Aorta (tissue), 5 donors: ENCODE measurements around the gene CYP46A1. TPM values are rescaled to one million over a fixed set of nuclear protein-coding genes. Genes with fewer than 3 reads are reported as not detected.

Experiments used
- ATAC-seq: fragments of 200-7000 bp; cut with Tn5 transposase; one replicate; pipeline ENCODE4 v1.9.1; 2022; ENCODE audit warnings: moderate library complexity; ENCODE audit not compliant: low FRiP score
- DNase-seq, 2 donors: peaks; one replicate each; pipeline ENCODE4 v3.0.0-alpha.2; 2020
- H3K27ac ChIP-seq, 2 donors: one replicate each; pipeline ENCODE4 v1.5.1; 2013; ENCODE audit warnings: low read length in 2 of 2, mild to moderate bottlenecking in 2 of 2, moderate library complexity in 2 of 2, control low read depth in 1 of 2, inconsistent platforms in 1 of 2, low read depth in 1 of 2
- H3K27me3 ChIP-seq, 2 donors: one replicate each; pipeline ENCODE4 v1.6.1; 2013; ENCODE audit warnings: control low read depth in 1 of 2, low read length in 1 of 2, mild to moderate bottlenecking in 1 of 2, moderate library complexity in 1 of 2; ENCODE audit not compliant: insufficient read depth in 2 of 2, control insufficient read depth in 1 of 2
- H3K36me3 ChIP-seq, 2 donors: one replicate each; pipeline ENCODE4 v1.6.1; 2013; ENCODE audit warnings: control low read depth in 1 of 2, low read length in 1 of 2, mild to moderate bottlenecking in 1 of 2; ENCODE audit not compliant: insufficient read depth in 2 of 2, control insufficient read depth in 1 of 2
- H3K4me1 ChIP-seq, 2 donors: one replicate each; pipeline ENCODE4 v1.6.1; 2013; ENCODE audit warnings: low read length in 2 of 2, control low read depth in 1 of 2, mild to moderate bottlenecking in 1 of 2, moderate library complexity in 1 of 2; ENCODE audit not compliant: insufficient read depth in 2 of 2, control insufficient read depth in 1 of 2
- H3K4me3 ChIP-seq, 2 donors: one replicate each; pipeline ENCODE4 v1.5.1; 2013; ENCODE audit warnings: low read length in 2 of 2, control low read depth in 1 of 2, mild to moderate bottlenecking in 1 of 2
- H3K9me3 ChIP-seq: one replicate; pipeline ENCODE4 v1.6.1; 2013; ENCODE audit warnings: mild to moderate bottlenecking, low read length; ENCODE audit not compliant: control insufficient read depth
- WGBS, 2 donors: extraction: QIAGEN DNeasy Blood & Tissue Kit; methylation state at CpG; one replicate each; pipeline ENCODE4 v1.1.7; 2013; 5-methylcytosine and 5-hydroxymethylcytosine counted together
- intact Hi-C, 2 donors: fragments of 100-400 bp; cut with DNase I; formaldehyde crosslinking; loops; one replicate each; pipeline versions ENCODE4 v1.14.2 to v1.15.0; 2022
- polyA plus RNA-seq, 2 donors: library from polyadenylated mRNA; stranded (reverse); fragments of 200-250 nt; gene quantifications; one replicate each; pipeline ENCODE4 v1.2.3, GENCODE V29; 2013
- total RNA-seq, 2 donors: library from RNA; stranded (reverse); fragmentation: NEBNext Ultra II Directional; extraction: Animal tissue kit (Norgen Biotek cat#: 25700); gene quantifications; one replicate each; pipeline ENCODE4 v1.2.1, GENCODE V29; 2021
- donor health status: healthy with polysubstance abuse.
- donor health status: Bipolar disorder and iron deficiency.
- donor health status: DM: no; HTN: no; CAD: no.
- donor health status: DM: no; HTN: no; CAD: no.
- donor health status: DM: yes; HTN: yes; CAD: no.

Gene CYP46A1
- total and polyA plus RNA-seq, 4 donors = 0.68 to 3.7 (median 0.97) TPM; not detected in 1

- no peaks in the 10 kb centered on the region for H3K9me3 ChIP-seq
- H3K27me3 ChIP-seq = no peaks in the 10 kb centered on the region
- no peak overlapping the region for H3K4me3 ChIP-seq
- 80 to 84% methylated on average over 5 of the region's 5 CpGs for WGBS, 2 donors
- no peak overlapping the region for H3K27ac ChIP-seq
- H3K4me1 ChIP-seq = no peaks in the 10 kb centered on the region
- no peaks in the 10 kb centered on the region for H3K36me3 ChIP-seq
- no peak for DNase-seq
- intact Hi-C loops = no loop called here
- ATAC-seq = no peak
Measured at GRCh38 chr14:99718811-99719192, 34.7 kb downstream of the CYP46A1 start.

- DNase-seq (peak; percentile 21 to 31), ATAC-seq (no peak)
- Histone ChIP-seq H3K9me3 (no peaks in the 10 kb centered on the region), H3K27me3 (no peaks in the 10 kb centered on the region), H3K4me1 (no peaks in the 10 kb centered on the region), H3K27ac (no peak overlapping the region), H3K4me3 (no peak overlapping the region), H3K36me3 (no peaks in the 10 kb centered on the region)
- intact Hi-C loops = no loop called here
- WGBS, 2 donors = 96 to 97% methylated on average over 18 of the region's 18 CpGs
Measured at GRCh38 chr14:99720941-99721791, 37.1 kb downstream of the CYP46A1 start.

GRCh38 chr14:99721792-99722516 lies 37.9 kb downstream of the CYP46A1 start:
- Histone ChIP-seq H3K27ac (no peak overlapping the region), H3K27me3 (no peaks in the 10 kb centered on the region), H3K4me3 (no peak overlapping the region), H3K9me3 (no peaks in the 10 kb centered on the region), H3K4me1 (no peaks in the 10 kb centered on the region), H3K36me3 (no peaks in the 10 kb centered on the region)
- no peak for ATAC-seq
- intact Hi-C loops = no loop called here
- 86 to 88% methylated on average over 12 of the region's 12 CpGs for WGBS, 2 donors
- peak; percentile 17 to 59 for DNase-seq

GRCh38 chr14:99722741-99723140 lies 38.6 kb downstream of the CYP46A1 start:
- Histone ChIP-seq H3K4me3 (no peak overlapping the region), H3K9me3 (no peaks in the 10 kb centered on the region), H3K36me3 (no peaks in the 10 kb centered on the region), H3K4me1 (no peaks in the 10 kb centered on the region), H3K27ac (no peak overlapping the region), H3K27me3 (no peaks in the 10 kb centered on the region)
- no peak for ATAC-seq
- WGBS, 2 donors = 93 to 96% methylated on average over 9 of the region's 9 CpGs
- intact Hi-C loops = no loop called here
- DNase-seq = peak in 1 of 2 donors; percentile 14

- no peaks in the 10 kb centered on the region for H3K4me1 ChIP-seq
- no peak for ATAC-seq
- no peaks in the 10 kb centered on the region for H3K27me3 ChIP-seq
- no peak overlapping the region for H3K4me3 ChIP-seq
- WGBS, 2 donors = 70% methylated on average over 5 of the region's 5 CpGs
- H3K36me3 ChIP-seq = no peaks in the 10 kb centered on the region
- intact Hi-C loops = no loop called here
- no peak overlapping the region for H3K27ac ChIP-seq
- DNase-seq = peak; percentile 33 to 46
- no peaks in the 10 kb centered on the region for H3K9me3 ChIP-seq
Measured at GRCh38 chr14:99724196-99724891, 40.2 kb downstream of the CYP46A1 start.

- ATAC-seq = no peak
Measured at GRCh38 chr14:99724939-99725773, 41.1 kb downstream of the CYP46A1 start.

GRCh38 chr14:99725774-99726537 lies 41.9 kb downstream of the CYP46A1 start:
- H3K27me3 ChIP-seq = no peaks in the 10 kb centered on the region
- peak; percentile 41 to 53 for DNase-seq
- 54 to 68% methylated on average over 18 of the region's 18 CpGs for WGBS, 2 donors

More at GRCh38 chr14:99724939-99725773, 41.1 kb downstream of the CYP46A1 start:
- DNase-seq = peak; percentile 35 to 68
- no peaks in the 10 kb centered on the region for H3K27me3 ChIP-seq
- no peak overlapping the region for H3K4me3 ChIP-seq
- H3K4me1 ChIP-seq = no peaks in the 10 kb centered on the region
- intact Hi-C loops = no loop called here
- WGBS, 2 donors = 96% methylated on average over 15 of the region's 15 CpGs
- H3K9me3 ChIP-seq = no peaks in the 10 kb centered on the region
- H3K27ac ChIP-seq = no peak overlapping the region
- no peaks in the 10 kb centered on the region for H3K36me3 ChIP-seq

More at GRCh38 chr14:99725774-99726537, 41.9 kb downstream of the CYP46A1 start:
- Histone ChIP-seq H3K4me3 (no peak overlapping the region), H3K4me1 (no peaks in the 10 kb centered on the region), H3K27ac (no peak overlapping the region), H3K9me3 (no peaks in the 10 kb centered on the region), H3K36me3 (no peaks in the 10 kb centered on the region)
- ATAC-seq = no peak
- intact Hi-C loops = no loop called here
